Measurements from ENCODE around the gene PIK3AP1. TPM values are rescaled to one million over a fixed set of nuclear protein-coding genes. Genes with fewer than 3 reads are reported as not detected.

Gene PIK3AP1
- total and polyA plus RNA-seq, 2 of the 8 experiments (the other 6 are each of a cell fraction or from before 2014, with no cell fraction given): 1.9 to 4.5 TPM

DNA sequence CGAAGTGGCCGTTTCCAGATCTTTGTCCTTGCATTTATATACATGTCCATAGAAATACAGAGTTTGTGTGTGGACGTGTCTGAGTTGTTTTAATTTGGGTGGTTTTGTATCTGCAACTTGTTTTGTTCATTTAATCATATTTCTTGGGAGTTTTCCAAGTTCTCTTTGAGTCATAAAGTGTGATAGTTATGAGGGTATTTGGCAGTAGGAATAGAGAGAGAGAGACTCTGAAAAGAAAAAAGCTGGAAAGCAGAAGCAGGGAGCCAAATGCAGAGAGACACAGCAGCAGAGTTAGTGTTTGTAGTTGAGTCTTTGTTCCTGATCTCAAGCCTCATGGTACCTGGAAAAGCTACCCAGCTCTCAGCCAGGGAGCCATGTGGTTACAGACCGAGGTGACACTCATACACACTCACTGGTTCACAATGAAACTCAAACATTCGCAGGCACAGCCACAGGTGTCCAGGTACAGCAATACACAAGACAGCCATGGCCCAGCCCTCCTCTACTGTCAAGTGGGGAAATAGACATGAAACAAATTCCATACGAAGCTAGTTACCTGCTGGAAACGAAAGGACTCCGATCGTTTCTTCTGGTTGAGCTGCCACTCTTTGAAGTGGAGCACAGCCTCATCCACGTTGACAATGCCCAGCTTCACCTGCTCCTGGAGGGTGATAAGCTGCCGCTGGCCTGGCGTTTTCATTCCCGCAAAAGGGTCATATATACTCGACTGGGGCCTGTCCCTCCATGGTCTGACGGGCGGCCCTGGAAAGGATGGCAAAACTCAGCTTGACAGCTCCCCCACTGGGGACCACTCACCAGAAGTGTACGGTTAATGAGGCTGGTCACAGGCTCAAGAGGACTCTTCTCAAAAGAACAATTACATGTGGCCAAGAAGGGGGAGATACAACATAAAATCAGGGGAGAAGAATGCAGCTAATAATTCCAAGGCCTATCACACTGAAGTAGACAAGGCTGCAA is 100.2 kb downstream of the PIK3AP1 start:
- no peak for TF ChIP-seq CBX5 (IDR thresholded peaks at IDR 0.05; ENCODE audit: low read depth, low read length)
- no peak for TF ChIP-seq SP2 (IDR thresholded peaks at IDR 0.05; ENCODE audit: low read length)
- TF ChIP-seq CHD1 (IDR thresholded peaks at IDR 0.05; ENCODE audit: low read depth, low read length): no peak
- TF ChIP-seq, protein P1, sequence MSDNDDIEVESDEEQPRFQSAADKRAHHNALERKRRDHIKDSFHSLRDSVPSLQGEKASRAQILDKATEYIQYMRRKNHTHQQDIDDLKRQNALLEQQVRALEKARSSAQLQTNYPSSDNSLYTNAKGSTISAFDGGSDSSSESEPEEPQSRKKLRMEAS (IDR thresholded peaks at IDR 0.05): no peak
- no peak for TF ChIP-seq SP4 (IDR thresholded peaks at IDR 0.05; ENCODE audit: low read length)
- TF ChIP-seq JUND (IDR thresholded peaks at IDR 0.05; ENCODE audit: low read length): no peak

More for the DNA sequence above, 100.2 kb downstream of the PIK3AP1 start:
- Histone ChIP-seq H3K56ac (replicated peaks; ENCODE audit: insufficient read length, low read depth, low read length) (no peak overlapping the region), H3K79me1 (ENCODE audit: low read depth, low read length) (no peaks in the 10 kb centered on the region), H3K9ac (replicated peaks in 1 of 4; ENCODE audit: extremely low read depth in 1 of 4, low read depth in 3 of 4, low read length in 3 of 4) (no peak overlapping the region), H3K14ac (ENCODE audit: insufficient read length) (no peak overlapping the region), H4K5ac (ENCODE audit: insufficient read length, low read depth, low read length) (no peak overlapping the region), H3K9me3 (ENCODE audit: insufficient read depth in 2 of 2, low read depth in 1 of 2, low read length in 1 of 2) (no peaks in the 10 kb centered on the region), H3K36me3 (ENCODE audit: control insufficient read depth in 2 of 4, insufficient read depth in 4 of 4, low read length in 3 of 4) (no peaks in the 10 kb centered on the region), H4K91ac (replicated peaks; ENCODE audit: insufficient read length, low read length) (no peak overlapping the region), H2AFZ (ENCODE audit: low read length) (no peak overlapping the region), H3K79me2 (ENCODE audit: control insufficient read depth in 1 of 2, insufficient read depth in 2 of 2, low read length in 2 of 2) (no peaks in the 10 kb centered on the region), H2BK20ac (ENCODE audit: low read length) (no peak overlapping the region), H2BK12ac (ENCODE audit: low read depth, low read length) (no peak overlapping the region), H2AK5ac (ENCODE audit: low read depth, low read length) (no peak overlapping the region), H3K18ac (ENCODE audit: extremely low read depth, low read length) (no peak overlapping the region), H3K23me2 (ENCODE audit: low read depth, low read length) (no peaks in the 10 kb centered on the region), H4K8ac (ENCODE audit: extremely low read depth, insufficient read depth, low read length) (no peak overlapping the region), H3K4me3 (ENCODE audit: extremely low read depth in 1 of 4, insufficient read depth in 2 of 4, low read depth in 3 of 4, low read length in 4 of 4) (no peak overlapping the region), H3K4me1 (replicated peaks in 1 of 4; ENCODE audit: control insufficient read depth in 3 of 4, insufficient read depth in 4 of 4, low read length in 3 of 4) (peaks cover 0 to 4% (median 0%) of the 10 kb centered on the region in 4 experiments; a peak in 2 of 7 replicates), H3K27ac (ENCODE audit: low read depth, low read length) (no peak overlapping the region), H2BK5ac (ENCODE audit: low read depth, low read length) (no peak overlapping the region), H3K23ac (ENCODE audit: insufficient read length) (no peak overlapping the region), H3K4ac (replicated peaks; ENCODE audit: insufficient read length, low read depth, low read length) (no peak overlapping the region), H3K27me3 (replicated peaks in 1 of 4; ENCODE audit: control insufficient read depth in 3 of 4, extremely low read depth in 1 of 4, insufficient read depth in 3 of 4, low read length in 3 of 4) (no peaks in the 10 kb centered on the region), H3K4me2 (ENCODE audit: insufficient read depth in 1 of 2, low read depth in 2 of 2, low read length in 2 of 2) (no peak overlapping the region), H2BK15ac (ENCODE audit: low read length) (no peak overlapping the region), H2BK120ac (replicated peaks; ENCODE audit: low read depth, low read length) (no peak overlapping the region), H4K20me1 (replicated peaks in 1 of 2; ENCODE audit: control insufficient read depth in 1 of 2, insufficient read depth in 2 of 2, low read length in 2 of 2) (no peaks in the 10 kb centered on the region)
- CTCF ChIA-PET (ENCODE audit: partially characterized antibody): interaction anchor here (0.7 to 3.2 kb wide), 8 partner anchors 9 to 405 kb away, joined by 3 to 13 read pairs (median 3); no protein-coding TSS in a partner anchor
- POLR2A ChIA-PET (ENCODE audit: partially characterized antibody): no interaction called here
- FAIRE-seq (no peak), DNase-seq (ENCODE audit: low read depth in 1 of 2, low spot score in 2 of 2) (no peak)
- WGBS, 2 experiments (ENCODE audit: extremely low coverage in 1 of 2, insufficient coverage in 1 of 2, insufficient read length in 1 of 2, insufficient replicate concordance in 2 of 2, low coverage in 1 of 2, low lambda C conversion rate in 2 of 2, missing lambda C conversion rate in 1 of 2): 82% methylated on average over 17 of the region's 17 CpGs; no CpG with 5 or more reads in 1 of the 2 experiments

Measured in H1 (cell line).